Fibroblast of lung (primary cell): ENCODE results near the gene TM7SF2.

ENCODE experiments used
- CTCF ChIP-seq, 2 donors: IDR thresholded peaks in 1 of 2; conservative IDR thresholded peaks in 1 of 2; 1 replicate in 1 of 2; 2 replicates in 1 of 2; pipeline ENCODE4 v1.5.1; 2011 to 2012; ENCODE audit warnings: low read length in 2 of 2, control low read depth in 1 of 2, inconsistent platforms in 1 of 2, low read depth in 1 of 2, mild to moderate bottlenecking in 1 of 2
- EZH2 ChIP-seq: IDR thresholded peaks from 2 replicates; pipeline ENCODE4 v1.5.1; 2012; ENCODE audit warnings: low read length, control low read depth, mild to moderate bottlenecking; ENCODE audit errors: missing control alignments

- TF ChIP-seq CTCF (conservative IDR thresholded peaks at IDR 0.05 in 1 of 2, IDR thresholded peaks at IDR 0.05 in 1 of 2; ENCODE audit: low read depth in 1 of 2, low read length in 2 of 2) (no peak), EZH2 (no peak)
Observed at GRCh38 chr11:65087827-65088226, 23.8 kb upstream of the TM7SF2 start.
